GM12891 (cell line): Measurements from ENCODE around the gene CD248.

Experiments
- POLR2A ChIP-seq: IDR thresholded peaks from 2 replicates; pipeline ENCODE4 v1.6.1; 2011; ENCODE audit warnings: low read depth, low read length, control low read depth
- POLR2AphosphoS5 ChIP-seq: IDR thresholded peaks from 2 replicates; pipeline ENCODE4 v1.6.1; 2011; ENCODE audit warnings: low read depth, low read length, control low read depth
- POU2F2 ChIP-seq: IDR thresholded peaks from 2 replicates; pipeline ENCODE4 v1.6.1; 2011; ENCODE audit warnings: low read depth, mild to moderate bottlenecking, control low read depth, low read length, moderate library complexity
- SPI1 ChIP-seq: IDR thresholded peaks from 2 replicates; pipeline ENCODE4 v1.6.1; 2011; ENCODE audit warnings: low read depth, low read length, control low read depth
- TAF1 ChIP-seq: IDR thresholded peaks from 2 replicates; pipeline ENCODE4 v1.6.1; 2011; ENCODE audit warnings: low read depth, low read length, control low read depth

GRCh38 chr11:66281001-66281400, 35.8 kb downstream of the CD248 start:
- TF ChIP-seq POLR2A (no peak), POLR2AphosphoS5 (no peak), TAF1 (no peak), SPI1 (no peak), POU2F2 (no peak)
